IPS-20b (cell line): ENCODE measurements around the gene ZKSCAN4.

ENCODE experiments used
- H3K27ac ChIP-seq: one replicate; pipeline ENCODE4 v1.5.1; 2013; ENCODE audit warnings: low read length
- H3K27me3 ChIP-seq: 2 replicates; pipeline ENCODE4 v1.6.1; 2013; ENCODE audit warnings: mild to moderate bottlenecking, low read length, inconsistent platforms; ENCODE audit not compliant: insufficient read depth
- H3K36me3 ChIP-seq: 2 replicates; pipeline ENCODE4 v1.6.1; 2013; ENCODE audit warnings: low read depth, mild to moderate bottlenecking, inconsistent platforms, low read length, moderate library complexity; ENCODE audit not compliant: insufficient read depth
- H3K4me1 ChIP-seq: 2 replicates; pipeline ENCODE4 v1.6.1; 2013; ENCODE audit warnings: mild to moderate bottlenecking, control low read depth, inconsistent platforms, low read length, moderate library complexity; ENCODE audit not compliant: insufficient read depth
- H3K4me3 ChIP-seq: 2 replicates; pipeline ENCODE4 v1.5.1; 2013; ENCODE audit warnings: mild to moderate bottlenecking, low read length, inconsistent platforms
- H3K9ac ChIP-seq: 2 replicates; pipeline ENCODE4 v1.6.1; 2013; ENCODE audit warnings: low read depth, mild to moderate bottlenecking, inconsistent platforms, low read length, moderate library complexity
- H3K9me3 ChIP-seq: 2 replicates; pipeline ENCODE4 v1.6.1; 2013; ENCODE audit warnings: mild to moderate bottlenecking, low read depth, low read length, inconsistent platforms; ENCODE audit not compliant: insufficient read depth

ZKSCAN4 gene

DNA sequence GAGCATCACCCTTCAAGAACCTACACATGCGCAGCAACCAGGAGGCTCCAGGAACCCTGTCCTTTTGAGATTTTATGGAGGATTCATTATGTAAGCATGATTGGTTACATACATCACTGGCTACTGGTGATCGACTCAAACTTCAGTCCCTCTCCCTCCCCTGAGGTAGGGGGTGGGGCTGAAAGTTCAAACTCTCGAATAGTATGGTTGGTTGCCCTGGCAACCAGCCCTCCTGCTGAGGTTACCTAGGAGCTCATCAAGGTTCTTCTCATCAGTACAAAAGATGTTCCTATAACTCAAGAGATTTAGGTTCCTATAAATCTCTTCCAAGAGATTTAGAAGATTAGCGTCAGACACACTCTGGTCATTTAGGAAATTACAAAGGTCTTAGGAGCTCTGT, 48.9 kb downstream of the ZKSCAN4 start:
- H3K4me1 ChIP-seq: no peaks in the 10 kb centered on the region
- no peaks in the 10 kb centered on the region for H3K9me3 ChIP-seq
- no peak overlapping the region for H3K27ac ChIP-seq
- no peak overlapping the region for H3K9ac ChIP-seq
- no peak overlapping the region for H3K4me3 ChIP-seq
- peaks cover 67% of the 10 kb centered on the region for H3K27me3 ChIP-seq
- no peaks in the 10 kb centered on the region for H3K36me3 ChIP-seq

DNA sequence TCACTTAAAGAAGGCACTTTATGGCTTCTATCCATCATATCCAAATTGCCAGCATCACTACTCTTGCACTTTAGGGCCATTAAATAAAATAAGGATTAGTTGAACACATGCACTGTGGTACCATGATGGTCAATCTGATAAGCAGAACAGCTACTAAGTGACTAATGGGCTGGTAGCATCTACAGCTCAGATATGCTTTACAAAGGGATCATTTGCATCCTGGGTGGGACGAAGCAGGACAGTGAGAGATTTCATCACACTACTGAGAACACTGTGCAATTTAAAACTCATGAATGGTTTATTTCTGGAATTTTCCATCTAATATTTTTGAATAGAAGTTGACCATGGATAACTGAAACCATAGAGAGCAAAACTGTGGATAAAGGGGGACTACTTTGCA, 52.0 kb downstream of the ZKSCAN4 start:
- no peaks in the 10 kb centered on the region for H3K4me1 ChIP-seq
- H3K4me3 ChIP-seq: no peak overlapping the region
- peaks cover 35% of the 10 kb centered on the region for H3K27me3 ChIP-seq
- H3K9ac ChIP-seq: no peak overlapping the region
- H3K9me3 ChIP-seq: no peaks in the 10 kb centered on the region; the same call in 1 of the 2 replicates
- H3K27ac ChIP-seq: no peak overlapping the region
- no peaks in the 10 kb centered on the region for H3K36me3 ChIP-seq
